GM19395 (cell line): ENCODE data around the gene HBS1L.
"Not testable (repeated sequence)": the region's sequence is repeated elsewhere in the genome, so short reads cannot be mapped to it uniquely, and the experiment has no call there.

Source experiments
- ATAC-seq: cut with Tn5 transposase; IDR thresholded peaks from one replicate; pipeline ENCODE4 v1.9.1; 2021; ENCODE audit warnings: mild to moderate bottlenecking, moderate library complexity; ENCODE audit not compliant: unreplicated experiment

HBS1L gene

DNA sequence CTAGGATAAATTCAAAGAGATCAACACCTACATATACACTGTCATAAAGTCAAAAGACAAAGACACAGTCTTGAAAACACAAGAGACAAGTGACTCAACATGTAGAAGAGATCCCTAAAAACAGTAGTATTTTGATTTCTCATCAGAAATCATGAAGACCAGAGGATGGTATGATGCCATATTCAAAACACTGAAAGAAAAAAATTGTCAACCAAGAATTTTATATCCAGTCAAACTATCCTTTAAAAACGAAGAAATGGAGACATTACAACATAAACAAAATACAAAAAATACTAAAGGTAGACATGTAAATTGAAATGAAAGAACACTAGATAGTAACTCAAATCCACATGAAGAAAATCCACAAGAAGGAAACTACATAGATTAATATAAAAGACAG is 27.3 kb upstream of the HBS1L start:
- no peak for ATAC-seq

GRCh38 chr6:135075018-135075417 is 20.4 kb upstream of the HBS1L start:
- ATAC-seq, result no peak

DNA sequence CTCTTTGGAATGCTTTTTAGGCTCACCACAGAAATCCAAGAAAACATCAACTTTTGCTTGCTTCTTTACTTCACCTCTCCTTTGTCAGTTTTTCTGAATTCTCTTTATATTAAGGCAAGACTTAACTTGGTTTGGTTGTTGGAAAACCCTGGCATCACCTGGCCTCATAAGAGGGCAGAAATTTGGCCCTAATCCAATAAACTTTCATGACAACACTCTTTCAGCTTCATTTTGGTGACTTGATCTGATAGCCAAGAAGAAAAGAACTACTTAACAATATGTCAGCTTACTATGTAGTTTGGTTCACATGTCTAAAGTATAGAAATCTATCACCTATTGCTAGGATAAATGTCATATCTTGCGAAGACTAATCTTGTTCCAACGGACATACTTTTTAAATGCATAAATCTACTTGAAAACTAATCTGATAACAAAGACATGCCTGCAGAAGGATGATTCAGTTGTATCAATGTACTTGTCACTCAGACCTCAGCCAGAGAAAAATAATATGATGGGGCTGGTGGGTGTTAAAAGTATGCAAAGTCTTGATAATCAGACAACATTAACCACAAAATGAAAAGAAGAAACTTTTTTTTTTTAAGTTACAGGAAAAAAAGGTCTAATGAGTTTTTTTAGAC is 19.3 kb upstream of the HBS1L start:
- ATAC-seq, result no peak

DNA sequence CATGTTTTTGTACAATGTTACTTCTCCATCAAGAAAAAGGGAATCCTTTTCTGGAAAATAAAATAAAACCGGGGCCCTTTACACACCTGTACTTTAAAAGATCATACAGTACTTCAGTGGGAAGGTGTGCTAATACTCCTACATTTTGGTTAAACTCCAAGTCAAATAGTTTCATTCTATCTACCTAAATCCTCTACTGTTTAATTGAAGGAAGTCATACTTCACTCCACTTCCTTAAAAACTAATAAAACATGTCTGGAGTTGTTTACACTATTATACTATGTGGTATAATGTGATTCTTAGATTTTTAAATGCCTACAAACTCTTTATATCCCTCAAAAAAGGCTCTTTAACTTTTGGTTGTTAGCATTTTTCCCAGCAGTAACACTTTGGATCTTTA is 18.6 kb upstream of the HBS1L start:
- no peak for ATAC-seq

- no peak for ATAC-seq
These were observed 18.1 kb upstream of the HBS1L start for GRCh38 chr6:135072753-135073152.

GRCh38 chr6:135071541-135071940 is 16.9 kb upstream of the HBS1L start:
- ATAC-seq, result no peak

- ATAC-seq, result no peak
These were observed 13.3 kb upstream of the HBS1L start for GRCh38 chr6:135067911-135068310.

DNA sequence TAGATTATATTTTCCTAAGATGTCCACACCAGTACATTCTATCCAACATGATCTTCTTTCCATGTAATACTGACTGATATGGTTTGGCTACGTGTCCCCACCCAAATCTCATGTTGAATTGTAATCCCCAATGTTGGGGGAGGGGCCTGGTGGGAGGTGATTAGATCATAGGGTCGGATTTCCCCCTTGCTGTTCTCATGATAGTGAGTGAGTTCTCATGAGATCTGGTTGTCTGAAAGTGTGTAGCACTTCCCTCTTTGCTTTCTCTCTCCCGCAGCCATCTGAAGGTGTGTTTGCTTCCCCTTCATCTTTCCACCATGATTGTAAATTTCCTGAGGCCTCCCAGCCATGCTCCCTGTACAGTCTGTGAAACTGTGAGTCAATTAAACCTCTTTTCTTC is 12.2 kb upstream of the HBS1L start:
- ATAC-seq, result no peak

GRCh38 chr6:135066397-135066796 is 11.8 kb upstream of the HBS1L start:
- ATAC-seq, result no peak

DNA sequence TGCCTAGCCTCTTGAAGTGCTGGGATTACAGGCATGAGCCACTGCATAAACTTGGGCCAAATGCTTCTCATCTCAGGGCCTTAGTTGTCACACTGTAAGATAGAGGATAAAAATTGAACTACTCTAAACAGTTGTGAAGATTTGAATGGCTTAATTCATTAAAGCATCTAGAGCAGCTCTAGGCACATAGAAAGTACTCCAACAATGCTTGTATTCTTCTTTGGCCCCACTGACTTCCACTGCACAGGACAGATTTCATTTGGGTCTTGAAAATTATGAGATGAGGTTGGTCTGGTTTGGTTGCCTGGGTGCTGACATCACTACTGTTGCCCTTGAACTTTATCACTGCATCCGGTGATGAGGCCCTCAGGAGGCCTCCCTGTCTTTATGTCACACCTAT is 10.0 kb upstream of the HBS1L start:
- no peak for ATAC-seq

DNA sequence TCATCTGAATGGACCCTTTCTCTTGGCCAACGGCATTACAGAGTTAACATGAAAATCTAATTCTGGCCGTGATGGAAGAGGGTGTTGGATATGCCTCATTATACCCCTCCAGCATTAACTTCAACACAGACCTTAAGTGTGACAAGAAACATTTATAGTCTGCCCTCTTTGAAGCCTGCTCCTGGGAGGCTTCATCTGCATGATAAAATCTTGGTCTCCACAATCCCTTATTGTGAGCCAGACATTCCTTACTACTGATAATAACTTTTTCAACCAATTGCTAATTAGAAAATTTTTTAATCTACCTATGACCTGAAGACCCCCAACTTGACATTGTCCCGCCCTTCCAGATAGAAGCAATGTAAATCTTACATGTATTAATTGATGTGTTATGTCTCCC is 9.3 kb upstream of the HBS1L start:
- no peak for ATAC-seq

- ATAC-seq, result no peak
These were observed 8.1 kb upstream of the HBS1L start for GRCh38 chr6:135062735-135063134.

DNA sequence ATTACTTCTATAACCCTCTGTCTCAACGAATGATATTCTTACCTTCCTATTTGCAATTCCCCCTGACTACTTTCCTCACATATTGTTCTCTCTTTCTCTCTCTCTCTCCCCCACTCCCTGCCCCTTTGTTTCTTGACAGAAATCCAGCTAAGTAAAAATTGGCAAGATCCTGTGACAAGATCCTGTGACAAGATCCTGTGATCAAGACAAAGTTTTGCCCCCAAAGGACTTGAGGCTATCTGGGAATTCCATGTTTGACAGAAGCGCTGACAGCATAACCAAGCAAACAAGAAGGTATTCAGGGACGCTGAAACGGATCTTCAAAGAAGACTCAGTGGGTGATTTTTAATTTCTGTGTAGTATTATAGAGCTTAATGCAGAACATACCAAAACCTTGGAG is 5.5 kb upstream of the HBS1L start:
- no peak for ATAC-seq

- not testable (repeated sequence) for ATAC-seq
These were observed 3.7 kb upstream of the HBS1L start for GRCh38 chr6:135058299-135058698.

- ATAC-seq, result no peak
These were observed 2.0 kb upstream of the HBS1L start for GRCh38 chr6:135056632-135057031.

- ATAC-seq, result peak; percentile 10
These were observed 425 bp downstream of the HBS1L start for GRCh38 chr6:135054226-135054568.

DNA sequence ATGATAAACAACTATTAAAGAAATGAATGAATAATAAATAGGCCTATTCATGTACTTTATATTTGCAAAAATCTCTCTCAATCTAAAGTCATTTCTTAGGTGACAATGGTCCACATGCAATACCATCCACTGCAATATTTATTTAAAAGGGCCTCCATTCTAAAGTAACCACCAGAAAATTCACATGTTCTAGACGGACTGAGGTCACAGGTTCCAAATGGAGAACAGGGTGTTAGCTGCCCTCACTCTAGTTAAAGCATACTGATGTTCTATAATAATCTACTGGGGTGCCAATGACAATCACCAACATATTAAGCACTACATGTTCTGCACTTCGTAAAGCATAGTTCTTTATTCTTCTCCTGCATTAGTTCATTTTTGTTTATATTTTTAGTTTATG is 1.2 kb downstream of the HBS1L start:
- ATAC-seq, result no peak

DNA sequence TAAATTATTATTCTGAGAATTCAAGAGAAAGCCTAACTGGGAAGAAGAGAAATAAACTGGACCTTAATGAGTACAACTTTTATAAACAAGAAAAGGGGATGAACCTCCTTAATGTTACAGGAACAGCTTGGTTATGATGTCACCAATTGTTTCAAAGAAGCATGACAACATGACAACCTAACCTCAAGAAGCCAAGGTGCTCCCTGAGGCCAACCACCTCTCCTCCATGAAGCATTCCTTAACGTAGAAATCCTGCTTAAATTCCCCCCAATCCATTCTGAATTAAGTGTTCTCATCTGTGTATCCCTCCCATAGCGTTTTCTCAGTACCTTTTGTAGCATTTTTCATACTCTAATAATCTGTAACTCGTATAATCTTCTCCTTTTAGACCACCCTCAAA is 1.7 kb downstream of the HBS1L start:
- ATAC-seq, result no peak

- ATAC-seq, result no peak
These were observed 5.7 kb downstream of the HBS1L start for GRCh38 chr6:135048915-135049314.

- no peak for ATAC-seq
These were observed 7.3 kb downstream of the HBS1L start for GRCh38 chr6:135047336-135047735.

DNA sequence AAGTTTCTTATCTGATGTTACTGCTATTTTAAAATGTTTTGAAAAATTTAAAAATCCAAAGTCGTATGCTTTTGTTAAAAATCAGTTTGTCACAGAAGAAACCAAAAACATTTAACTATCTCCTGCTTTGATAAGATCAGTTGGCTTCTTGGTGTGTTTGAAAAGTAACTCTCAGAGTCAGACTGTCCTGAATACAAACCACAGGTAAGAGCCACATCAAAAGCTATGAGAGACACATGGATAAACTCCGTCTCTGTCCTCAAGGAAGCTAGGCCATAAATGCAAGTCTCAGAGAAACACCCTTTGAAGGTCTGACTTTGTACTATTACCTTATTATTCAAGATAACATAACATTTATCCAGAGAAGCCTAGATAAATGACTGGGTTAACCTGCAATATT is 7.7 kb downstream of the HBS1L start:
- no peak for ATAC-seq

DNA sequence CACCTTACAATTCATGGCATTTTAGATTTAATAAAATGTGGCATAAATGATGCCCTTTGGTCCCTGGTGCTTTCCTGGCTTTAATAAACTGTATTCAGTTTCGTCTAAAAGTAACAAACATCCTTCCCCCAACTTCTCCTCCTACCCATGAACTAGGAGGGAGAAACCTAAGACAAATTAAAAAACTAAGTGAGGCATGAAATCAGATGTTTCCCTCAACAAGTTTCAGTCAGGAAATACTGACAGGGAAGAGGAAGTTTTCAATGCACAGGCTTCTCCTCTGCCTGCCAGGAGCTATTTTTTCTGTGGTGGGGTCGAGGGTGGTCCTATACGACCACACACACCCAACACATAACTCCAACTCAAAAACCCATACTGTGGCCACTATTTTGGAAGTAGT is 10.0 kb downstream of the HBS1L start:
- no peak for ATAC-seq

DNA sequence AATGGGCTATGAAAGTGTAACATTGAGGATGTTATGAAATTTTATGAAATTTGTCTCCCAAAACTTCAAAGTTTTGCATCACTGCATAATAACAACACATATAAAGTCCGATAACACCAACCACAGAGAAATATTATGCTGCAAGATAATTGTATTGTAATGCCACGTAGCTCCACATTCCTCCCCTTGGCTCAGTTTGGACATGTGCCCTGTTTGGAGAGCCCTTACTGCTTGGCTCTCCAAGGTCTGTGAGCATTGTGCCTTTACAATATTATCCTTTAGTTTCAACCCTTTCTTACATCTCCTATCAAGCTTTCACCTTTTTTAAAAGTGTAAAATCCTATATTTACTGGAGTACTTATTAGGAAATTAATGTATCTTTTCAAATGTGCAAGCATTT is 10.8 kb downstream of the HBS1L start:
- ATAC-seq, result no peak

GRCh38 chr6:135043364-135043763 is 11.3 kb downstream of the HBS1L start:
- ATAC-seq, result no peak
